SK-N-MC (cell line): ENCODE measurements around the gene KRTAP5-10.
"Not testable (repeated sequence)": the region's sequence is repeated elsewhere in the genome, so short reads cannot be mapped to it uniquely, and the experiment has no call there.

Experiments used
- DNase-seq: peaks from one replicate; pipeline ENCODE4 v3.0.0-alpha.2; 2011; ENCODE audit warnings: low read depth, low spot score
- H3K27ac ChIP-seq: fragments of 200-600 bp; sonication (generic); 2 replicates; pipeline ENCODE4 v1.5.1; 2016; ENCODE audit warnings: mixed run types
- H3K36me3 ChIP-seq: fragments of 200-600 bp; sonication (generic); 2 replicates; pipeline ENCODE4 v1.6.1; 2017; ENCODE audit warnings: antibody characterized with exemption, low read length, mixed read lengths; ENCODE audit not compliant: insufficient read depth
- H3K4me3 ChIP-seq: fragments of 200-600 bp; sonication (generic); 2 replicates; pipeline ENCODE4 v1.5.1; 2016
- H3K9ac ChIP-seq: fragments of 200-600 bp; sonication (generic); 2 replicates; pipeline ENCODE4 v1.8.0; 2017; ENCODE audit warnings: mixed run types, mixed read lengths; ENCODE audit not compliant: insufficient read length
- H3K9me3 ChIP-seq: fragments of 200-600 bp; sonication (generic); 2 replicates; pipeline ENCODE4 v1.6.1; 2017; ENCODE audit warnings: low read depth, mild to moderate bottlenecking, antibody characterized with exemption, low read length, moderate library complexity, mixed read lengths
- EZH2 ChIP-seq: fragments of 200-600 bp; sonication (generic); IDR thresholded peaks from one replicate; pipeline ENCODE4 v1.6.1; 2017; ENCODE audit warnings: antibody characterized with exemption
- FOXP2 ChIP-seq: optimal IDR thresholded peaks from 2 replicates; pipeline ENCODE3; 2011; ENCODE audit warnings: mild to moderate bottlenecking, moderate library complexity; ENCODE audit not compliant: insufficient read depth; ENCODE audit errors: extremely low read length, control extremely low read depth
- POLR2AphosphoS5 ChIP-seq: IDR thresholded peaks from 2 replicates; pipeline ENCODE4 v1.6.1; 2012; ENCODE audit warnings: mild to moderate bottlenecking, low read depth, low read length, borderline replicate concordance

KRTAP5-10 gene

GRCh38 chr11:71580057-71581003 lies 15.0 kb downstream of the KRTAP5-10 start:
- no peak for TF ChIP-seq FOXP2
- no peak for TF ChIP-seq EZH2
- TF ChIP-seq POLR2AphosphoS5, result no peak
- Histone ChIP-seq H3K27ac (no peak overlapping the region), H3K36me3 (no peaks in the 10 kb centered on the region), H3K9me3 (no peaks in the 10 kb centered on the region), H3K9ac (no peak overlapping the region), H3K4me3 (peak overlapping the region; percentile 43)
- DNase-seq, result peak; percentile 24

- H3K4me3 ChIP-seq, result no peak overlapping the region
- TF ChIP-seq EZH2 (no peak), POLR2AphosphoS5 (no peak), FOXP2 (no peak)
- no peaks in the 10 kb centered on the region for H3K36me3 ChIP-seq
- no peak overlapping the region for H3K27ac ChIP-seq
- H3K9me3 ChIP-seq, result no peaks in the 10 kb centered on the region
- H3K9ac ChIP-seq, result no peak overlapping the region
- no peak for DNase-seq
These were observed 16.5 kb downstream of the KRTAP5-10 start for GRCh38 chr11:71581826-71582225.

GRCh38 chr11:71582309-71582895 lies 17.0 kb downstream of the KRTAP5-10 start, which contains the start of gene KRTAP5-11:
Gene KRTAP5-11, minus strand, starts transcription at chr11:71582875. Its CDS starts 38 bp downstream, at chr11:71582837.
- Histone ChIP-seq H3K9me3 (no peaks in the 10 kb centered on the region), H3K9ac (no peak within 1 kb of the TSS), H3K27ac (no peak within 1 kb of the TSS), H3K36me3 (no peaks in the 10 kb centered on the region), H3K4me3 (no peak within 1 kb of the TSS)
- no peak for DNase-seq
- TF ChIP-seq EZH2, result no peak
- no peak for TF ChIP-seq POLR2AphosphoS5
- TF ChIP-seq FOXP2, result no peak

- not testable (repeated sequence) for H3K9ac ChIP-seq, H3K9me3 ChIP-seq, H3K4me3 ChIP-seq, H3K27ac ChIP-seq, DNase-seq, H3K36me3 ChIP-seq
These were observed 17.6 kb downstream of the KRTAP5-10 start for GRCh38 chr11:71582969-71583368.

- H3K4me3 ChIP-seq, H3K9me3 ChIP-seq, H3K36me3 ChIP-seq, H3K27ac ChIP-seq, DNase-seq, H3K9ac ChIP-seq: not testable (repeated sequence)
These were observed 20.3 kb downstream of the KRTAP5-10 start for GRCh38 chr11:71585673-71586072.

- not testable (repeated sequence) for H3K4me3 ChIP-seq, H3K36me3 ChIP-seq, DNase-seq, H3K27ac ChIP-seq, H3K9me3 ChIP-seq, H3K9ac ChIP-seq
These were observed 23.0 kb downstream of the KRTAP5-10 start for GRCh38 chr11:71588314-71588713.

GRCh38 chr11:71588822-71589545 lies 23.6 kb downstream of the KRTAP5-10 start:
- H3K9ac ChIP-seq, H3K36me3 ChIP-seq, H3K27ac ChIP-seq, DNase-seq, H3K9me3 ChIP-seq, H3K4me3 ChIP-seq: not testable (repeated sequence)

GRCh38 chr11:71589546-71589920 lies 24.2 kb downstream of the KRTAP5-10 start:
- not testable (repeated sequence) for H3K9me3 ChIP-seq, H3K36me3 ChIP-seq, H3K9ac ChIP-seq, H3K4me3 ChIP-seq, DNase-seq, H3K27ac ChIP-seq

- H3K27ac ChIP-seq, H3K9ac ChIP-seq, H3K9me3 ChIP-seq, H3K36me3 ChIP-seq, DNase-seq, H3K4me3 ChIP-seq: not testable (repeated sequence)
These were observed 37.9 kb downstream of the KRTAP5-10 start for GRCh38 chr11:71603221-71603620.

- not testable (repeated sequence) for DNase-seq, H3K9me3 ChIP-seq, H3K9ac ChIP-seq, H3K27ac ChIP-seq, H3K36me3 ChIP-seq, H3K4me3 ChIP-seq
These were observed 39.6 kb downstream of the KRTAP5-10 start for GRCh38 chr11:71604798-71605488.

- not testable (repeated sequence) for H3K9me3 ChIP-seq, H3K4me3 ChIP-seq, H3K27ac ChIP-seq, DNase-seq, H3K36me3 ChIP-seq, H3K9ac ChIP-seq
These were observed 41.6 kb downstream of the KRTAP5-10 start for GRCh38 chr11:71606853-71607519.
